ENCODE results near the gene CSAD. TPM values are rescaled to one million over a fixed set of nuclear protein-coding genes. Genes with fewer than 3 reads are reported as not detected.

CSAD gene
- total RNA-seq, 5 donors from 2014 or later (not counting 1 experiment from before 2014, with no cell fraction given): 48.6 to 69.6 (median 62.3) TPM

GRCh38 chr12:53184828-53185227, 4.1 kb upstream of the CSAD start:
- 93% methylated on average over 6 of the region's 6 CpGs for WGBS (ENCODE audit: insufficient coverage)
- no peak overlapping the region for H3K4me3 ChIP-seq (ENCODE audit: control insufficient read depth in 1 of 2, extremely low read depth in 1 of 2, low read length in 1 of 2)
- peaks cover 13 to 80% of the 10 kb centered on the region in 2 donors for H3K36me3 ChIP-seq (ENCODE audit: control insufficient read depth in 2 of 2, extremely low read depth in 1 of 2, insufficient read depth in 1 of 2, low read length in 1 of 2)
- no peaks in the 10 kb centered on the region for H3K27me3 Mint-ChIP-seq
- H3K27ac ChIP-seq (ENCODE audit: low read length): no peak overlapping the region
- peak overlapping the region in 1 of 3 donors; percentile 97 for H3K4me3 Mint-ChIP-seq
- ChIA-PET POLR2A (interaction anchor here in 1 of 2 donors (0.8 kb wide), 1 partner anchor 10 kb away, joined by 3 read pairs; no protein-coding TSS in a partner anchor), CTCF (interaction anchor here in 1 of 2 donors (1.2 kb wide), 1 partner anchor 11 kb away, joined by 3 read pairs; no protein-coding TSS in a partner anchor)
- DNase-seq (no peak), ATAC-seq (replicated peaks in 1 of 4) (no peak)
- peaks cover 56% of the 10 kb centered on the region for H3K36me3 Mint-ChIP-seq
- H3K27ac Mint-ChIP-seq: peak overlapping the region; percentile 21 to 74
- no peaks in the 10 kb centered on the region for H3K27me3 ChIP-seq (replicated peaks in 1 of 2; ENCODE audit: control insufficient read depth in 2 of 2, extremely low read depth in 1 of 2, insufficient read depth in 2 of 2, low read length in 1 of 2)
- H3K9me3 ChIP-seq: no peaks in the 10 kb centered on the region
- no peaks in the 10 kb centered on the region for H3K9me3 Mint-ChIP-seq
- peaks cover 52 to 63% (median 59%) of the 10 kb centered on the region in 3 donors for H3K4me1 Mint-ChIP-seq
- peaks cover 26 to 50% of the 10 kb centered on the region in 2 experiments for H3K4me1 ChIP-seq (ENCODE audit: control insufficient read depth in 1 of 2, extremely low read depth in 1 of 2, insufficient read depth in 2 of 2, low read length in 2 of 2)

DNA sequence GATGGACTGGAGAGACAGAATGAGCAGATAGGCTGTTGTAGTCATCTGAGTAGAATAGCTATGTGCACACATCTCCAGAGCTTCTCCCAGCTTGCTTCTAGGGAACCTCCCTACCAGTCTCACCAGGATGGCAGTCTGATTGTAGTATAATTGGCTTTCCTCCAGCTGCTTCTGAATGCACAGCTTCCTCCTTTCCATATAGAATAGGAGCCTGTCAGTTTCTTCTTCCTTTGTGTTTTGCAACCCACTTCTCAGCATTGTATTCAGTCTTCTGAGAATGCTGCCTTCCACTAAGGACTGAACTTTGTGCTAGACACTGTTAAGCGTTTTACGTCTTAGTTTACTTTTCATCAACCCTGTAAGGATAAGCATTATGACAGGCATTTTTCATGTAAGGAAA, 2.2 kb upstream of the CSAD start:
- Histone ChIP-seq H3K9me3 (no peaks in the 10 kb centered on the region), H3K4me3 (ENCODE audit: control insufficient read depth in 1 of 2, extremely low read depth in 1 of 2, low read length in 1 of 2) (no peak overlapping the region), H3K27me3 (replicated peaks in 1 of 2; ENCODE audit: control insufficient read depth in 2 of 2, extremely low read depth in 1 of 2, insufficient read depth in 2 of 2, low read length in 1 of 2) (no peaks in the 10 kb centered on the region), H3K36me3 (ENCODE audit: control insufficient read depth in 2 of 2, extremely low read depth in 1 of 2, insufficient read depth in 1 of 2, low read length in 1 of 2) (peaks cover 10 to 63% of the 10 kb centered on the region in 2 donors), H3K4me1 (ENCODE audit: control insufficient read depth in 1 of 2, extremely low read depth in 1 of 2, insufficient read depth in 2 of 2, low read length in 2 of 2) (peaks cover 33 to 56% of the 10 kb centered on the region in 2 experiments), H3K27ac (ENCODE audit: low read length) (no peak overlapping the region)
- H3K9me3 Mint-ChIP-seq: no peaks in the 10 kb centered on the region
- H3K36me3 Mint-ChIP-seq: peaks cover 53% of the 10 kb centered on the region
- POLR2A ChIA-PET: no interaction called here
- DNase-seq (no peak), ATAC-seq (replicated peaks in 1 of 4) (no peak)
- no peaks in the 10 kb centered on the region for H3K27me3 Mint-ChIP-seq
- peak overlapping the region; percentile 89 to 97 (median 91) for H3K4me3 Mint-ChIP-seq
- peak overlapping the region; percentile 76 to 89 for H3K27ac Mint-ChIP-seq
- no CpG with 5 or more reads among the region's 2 CpGs for WGBS (ENCODE audit: insufficient coverage)
- H3K4me1 Mint-ChIP-seq: peaks cover 60 to 63% (median 62%) of the 10 kb centered on the region in 3 donors
- CTCF ChIA-PET: interaction anchor here in 1 of 2 donors (1.0 kb wide), 1 partner anchor 32 kb away, joined by 3 read pairs; no protein-coding TSS in a partner anchor

DNA sequence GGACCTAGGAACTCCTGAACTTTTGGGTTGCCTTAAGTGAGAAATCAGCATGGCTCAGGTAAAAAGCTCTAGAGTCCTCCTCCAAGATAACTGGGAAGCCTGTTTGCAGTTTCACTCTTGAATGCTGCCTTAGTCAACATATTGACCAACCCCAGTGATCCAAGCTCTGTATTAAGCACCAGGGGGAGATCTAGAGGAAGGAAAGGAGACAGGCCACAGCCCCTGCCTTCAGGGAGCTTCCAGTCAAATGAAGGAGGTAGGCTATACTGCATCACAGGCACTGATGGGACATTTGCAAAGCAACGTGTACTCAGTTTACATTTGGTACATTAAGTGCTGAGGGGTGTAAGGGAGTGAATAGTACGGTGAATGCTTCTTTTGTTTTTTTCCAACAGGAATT, 1.2 kb upstream of the CSAD start:
- Histone ChIP-seq H3K36me3 (ENCODE audit: control insufficient read depth in 2 of 2, extremely low read depth in 1 of 2, insufficient read depth in 1 of 2, low read length in 1 of 2) (peaks cover 10 to 54% of the 10 kb centered on the region in 2 donors), H3K9me3 (no peaks in the 10 kb centered on the region), H3K4me1 (ENCODE audit: control insufficient read depth in 1 of 2, extremely low read depth in 1 of 2, insufficient read depth in 2 of 2, low read length in 2 of 2) (peaks cover 33 to 56% of the 10 kb centered on the region in 2 experiments), H3K27ac (ENCODE audit: low read length) (no peak overlapping the region), H3K4me3 (ENCODE audit: control insufficient read depth in 1 of 2, extremely low read depth in 1 of 2, low read length in 1 of 2) (peak overlapping the region in 1 of 2 donors; percentile 93), H3K27me3 (replicated peaks in 1 of 2; ENCODE audit: control insufficient read depth in 2 of 2, extremely low read depth in 1 of 2, insufficient read depth in 2 of 2, low read length in 1 of 2) (no peaks in the 10 kb centered on the region)
- CTCF ChIA-PET: interaction anchor here (0.6 to 3.1 kb wide), 5 partner anchors 20 to 564 kb away, joined by 3 to 11 read pairs (median 3); no protein-coding TSS in a partner anchor
- no peak for ATAC-seq (replicated peaks in 1 of 4)
- peaks cover 60 to 63% (median 62%) of the 10 kb centered on the region in 3 donors for H3K4me1 Mint-ChIP-seq
- H3K36me3 Mint-ChIP-seq: peaks cover 44% of the 10 kb centered on the region
- peak overlapping the region; percentile 85 to 89 for H3K27ac Mint-ChIP-seq
- no peaks in the 10 kb centered on the region for H3K9me3 Mint-ChIP-seq
- POLR2A ChIA-PET: interaction anchor here (0.5 to 1.3 kb wide), 3 partner anchors 17 to 188 kb away, joined by 3 to 4 read pairs (median 4); no protein-coding TSS in a partner anchor
- 100% methylated on average over 2 of the region's 2 CpGs for WGBS (ENCODE audit: insufficient coverage)
- DNase-seq: no peak
- peak overlapping the region; percentile 89 to 97 (median 91) for H3K4me3 Mint-ChIP-seq
- H3K27me3 Mint-ChIP-seq: no peaks in the 10 kb centered on the region

GRCh38 chr12:53180931-53181645, 363 bp upstream of the CSAD start:
- ChIA-PET POLR2A (interaction anchor here (0.6 to 1.4 kb wide), 6 partner anchors 17 to 198 kb away, joined by 4 to 7 read pairs (median 4); no protein-coding TSS in a partner anchor), CTCF (interaction anchor here (0.6 to 3.1 kb wide), 11 partner anchors 9 to 565 kb away, joined by 3 to 11 read pairs (median 3); partner anchors contain the start of genes AAAS (in 1 of the 2), ESPL1 (in 1 of the 2) and PFDN5 (in 1 of the 2))
- no peaks in the 10 kb centered on the region for H3K27me3 ChIP-seq (replicated peaks in 1 of 2; ENCODE audit: control insufficient read depth in 2 of 2, extremely low read depth in 1 of 2, insufficient read depth in 2 of 2, low read length in 1 of 2)
- peak overlapping the region; percentile 55 for H3K27ac ChIP-seq (ENCODE audit: low read length)
- Mint-ChIP-seq H3K9me3 (no peaks in the 10 kb centered on the region), H3K27me3 (no peaks in the 10 kb centered on the region), H3K4me1 (peaks cover 58 to 63% (median 60%) of the 10 kb centered on the region in 3 donors), H3K36me3 (peaks cover 35% of the 10 kb centered on the region), H3K4me3 (peak overlapping the region; percentile 89 to 97 (median 91)), H3K27ac (peak overlapping the region; percentile 85 to 89)
- peaks cover 33 to 56% of the 10 kb centered on the region in 2 experiments for H3K4me1 ChIP-seq (ENCODE audit: control insufficient read depth in 1 of 2, extremely low read depth in 1 of 2, insufficient read depth in 2 of 2, low read length in 2 of 2)
- H3K9me3 ChIP-seq: no peaks in the 10 kb centered on the region
- H3K36me3 ChIP-seq (ENCODE audit: control insufficient read depth in 2 of 2, extremely low read depth in 1 of 2, insufficient read depth in 1 of 2, low read length in 1 of 2): peaks cover 6 to 45% of the 10 kb centered on the region in 2 donors
- H3K4me3 ChIP-seq (ENCODE audit: control insufficient read depth in 1 of 2, extremely low read depth in 1 of 2, low read length in 1 of 2): peak overlapping the region; percentile 74 to 93
- ATAC-seq (replicated peaks in 1 of 4): peak; percentile 54 to 60 (median 57)
- WGBS (ENCODE audit: insufficient coverage): under 1% methylated on average over 51 of the region's 57 CpGs
- DNase-seq: peak in 24 of 35 experiments; percentile 57 to 79 (median 70)

DNA sequence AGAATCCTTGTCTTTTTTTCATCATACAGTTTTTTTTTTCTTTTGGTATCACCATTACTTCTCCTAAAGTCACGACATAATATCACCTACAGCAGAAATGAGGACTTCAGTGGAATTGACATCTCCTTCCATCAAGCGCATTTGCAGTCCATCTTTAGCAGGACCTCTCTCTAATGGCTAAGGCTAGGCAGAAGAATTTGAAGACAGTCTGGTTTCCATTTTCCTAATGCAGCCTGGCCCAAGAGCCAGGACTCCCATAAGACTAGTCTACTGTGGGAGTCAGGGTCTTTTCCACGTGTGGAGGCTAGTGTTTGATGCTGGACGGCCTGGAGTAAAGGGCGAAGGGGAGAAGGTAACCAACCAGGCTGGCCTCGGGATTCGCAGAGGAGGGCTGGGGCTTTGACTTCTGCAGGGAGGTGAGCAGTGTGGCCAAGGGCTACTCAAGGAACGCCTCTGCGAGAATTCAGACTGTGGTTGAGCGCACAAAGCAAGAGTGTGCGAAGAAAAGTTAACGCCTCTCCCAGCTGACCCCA, 972 bp downstream of the CSAD start:
- peak; percentile 1 to 3 (median 1) for ATAC-seq (replicated peaks in 1 of 4)

More for the DNA sequence above, 972 bp downstream of the CSAD start:
- H3K4me3 Mint-ChIP-seq: peak overlapping the region; percentile 89 to 97 (median 91)
- 20% methylated on average over 7 of the region's 12 CpGs for WGBS (ENCODE audit: insufficient coverage)
- no peaks in the 10 kb centered on the region for H3K9me3 Mint-ChIP-seq
- H3K4me1 Mint-ChIP-seq: peaks cover 46 to 52% (median 49%) of the 10 kb centered on the region in 3 donors
- CTCF ChIA-PET: interaction anchor here (0.6 to 3.1 kb wide), 8 partner anchors 20 to 1962 kb away, joined by 3 to 11 read pairs (median 3); partner anchors contain the start of genes AAAS (in 1 of the 2), ESPL1 (in 1 of the 2), ITGB7 (in 1 of the 2) and MYG1 (in 1 of the 2)
- H3K36me3 ChIP-seq (ENCODE audit: control insufficient read depth in 2 of 2, extremely low read depth in 1 of 2, insufficient read depth in 1 of 2, low read length in 1 of 2): peaks cover 5 to 32% of the 10 kb centered on the region in 2 donors
- POLR2A ChIA-PET: interaction anchor here (0.5 to 1.4 kb wide), 8 partner anchors 19 to 200 kb away, joined by 3 to 7 read pairs (median 5); partner anchors contain the start of gene PFDN5 (in 1 of the 2)
- H3K27ac ChIP-seq (ENCODE audit: low read length): peak overlapping the region; percentile 95
- H3K27me3 ChIP-seq (replicated peaks in 1 of 2; ENCODE audit: control insufficient read depth in 2 of 2, extremely low read depth in 1 of 2, insufficient read depth in 2 of 2, low read length in 1 of 2): no peaks in the 10 kb centered on the region
- peak overlapping the region; percentile 96 to 98 for H3K27ac Mint-ChIP-seq
- peaks cover 25% of the 10 kb centered on the region for H3K36me3 Mint-ChIP-seq
- peak in 1 of 35 experiments; percentile 15 for DNase-seq
- peak overlapping the region; percentile 73 to 74 for H3K4me3 ChIP-seq (ENCODE audit: control insufficient read depth in 1 of 2, extremely low read depth in 1 of 2, low read length in 1 of 2)
- H3K4me1 ChIP-seq (ENCODE audit: control insufficient read depth in 1 of 2, extremely low read depth in 1 of 2, insufficient read depth in 2 of 2, low read length in 2 of 2): peaks cover 33 to 46% of the 10 kb centered on the region in 2 experiments
- H3K9me3 ChIP-seq: no peaks in the 10 kb centered on the region
- no peaks in the 10 kb centered on the region for H3K27me3 Mint-ChIP-seq
